ENCODE measurements around the gene EBF3. TPM values are rescaled to one million over a fixed set of nuclear protein-coding genes. Genes with fewer than 3 reads are reported as not detected.

EBF3 gene
- total RNA-seq, 1 experiment from 2014 or later: not detected

- ChIA-PET CTCF (no interaction called here), POLR2A (ENCODE audit: unreplicated experiment) (no interaction called here)
- Histone ChIP-seq H3K79me2 (ENCODE audit: low read depth) (no peaks in the 10 kb centered on the region), H3K4me1 (replicated peaks; ENCODE audit: insufficient read depth) (no peaks in the 10 kb centered on the region), H4K20me1 (ENCODE audit: insufficient read depth) (no peaks in the 10 kb centered on the region), H3K36me3 (ENCODE audit: low read depth) (no peaks in the 10 kb centered on the region), H3K4me2 (no peak overlapping the region), H3F3A (ENCODE audit: insufficient read depth, low read depth) (no peaks in the 10 kb centered on the region), H2AFZ (no peak overlapping the region), H3K27ac (no peak overlapping the region), H3K27me3 (ENCODE audit: insufficient read depth, low read depth) (peaks cover 46% of the 10 kb centered on the region), H3K9me3 (ENCODE audit: insufficient read depth, low read depth) (no peaks in the 10 kb centered on the region), H3K9me2 (ENCODE audit: insufficient read depth) (no peaks in the 10 kb centered on the region), H3K4me3 (no peak overlapping the region)
- intact Hi-C loops (cut with micrococcal nuclease; ENCODE audit: unreplicated experiment): no loop called here
- DNase-seq: no peak
- BruUV-seq (replicated peaks): no TSS peak
- TF ChIP-seq EZH2 (IDR thresholded peaks at IDR 0.05; ENCODE audit: low read depth): no peak
- no peak for TF ChIP-seq CTCF (conservative IDR thresholded peaks at IDR 0.05)
These were observed 18.5 kb downstream of the EBF3 start for GRCh38 chr10:129945526-129945925.

GRCh38 chr10:129945064-129945463 lies 19.0 kb downstream of the EBF3 start:
- Histone ChIP-seq H4K20me1 (ENCODE audit: insufficient read depth) (no peaks in the 10 kb centered on the region), H3K4me2 (no peak overlapping the region), H2AFZ (no peak overlapping the region), H3F3A (ENCODE audit: insufficient read depth, low read depth) (no peaks in the 10 kb centered on the region), H3K27me3 (ENCODE audit: insufficient read depth, low read depth) (peaks cover 50% of the 10 kb centered on the region), H3K4me3 (no peak overlapping the region), H3K27ac (no peak overlapping the region), H3K79me2 (ENCODE audit: low read depth) (no peaks in the 10 kb centered on the region), H3K9me2 (ENCODE audit: insufficient read depth) (no peaks in the 10 kb centered on the region), H3K36me3 (ENCODE audit: low read depth) (no peaks in the 10 kb centered on the region), H3K4me1 (replicated peaks; ENCODE audit: insufficient read depth) (no peaks in the 10 kb centered on the region), H3K9me3 (ENCODE audit: insufficient read depth, low read depth) (no peaks in the 10 kb centered on the region)
- BruUV-seq (replicated peaks): no TSS peak
- ChIA-PET CTCF (no interaction called here), POLR2A (ENCODE audit: unreplicated experiment) (no interaction called here)
- DNase-seq: no peak
- no peak for TF ChIP-seq CTCF (conservative IDR thresholded peaks at IDR 0.05)
- no peak for TF ChIP-seq EZH2 (IDR thresholded peaks at IDR 0.05; ENCODE audit: low read depth)
- intact Hi-C loops (cut with micrococcal nuclease; ENCODE audit: unreplicated experiment): no loop called here

GRCh38 chr10:129944456-129944855 lies 19.6 kb downstream of the EBF3 start:
- Histone ChIP-seq H3K4me2 (no peak overlapping the region), H3K9me2 (ENCODE audit: insufficient read depth) (no peaks in the 10 kb centered on the region), H3K79me2 (ENCODE audit: low read depth) (no peaks in the 10 kb centered on the region), H3K36me3 (ENCODE audit: low read depth) (no peaks in the 10 kb centered on the region), H3K27ac (no peak overlapping the region), H3K27me3 (ENCODE audit: insufficient read depth, low read depth) (peaks cover 56% of the 10 kb centered on the region), H3K4me1 (replicated peaks; ENCODE audit: insufficient read depth) (no peaks in the 10 kb centered on the region), H3K4me3 (no peak overlapping the region), H3K9me3 (ENCODE audit: insufficient read depth, low read depth) (no peaks in the 10 kb centered on the region), H4K20me1 (ENCODE audit: insufficient read depth) (no peaks in the 10 kb centered on the region), H2AFZ (no peak overlapping the region), H3F3A (ENCODE audit: insufficient read depth, low read depth) (no peaks in the 10 kb centered on the region)
- POLR2A ChIA-PET (ENCODE audit: unreplicated experiment): no interaction called here
- intact Hi-C loops (cut with micrococcal nuclease; ENCODE audit: unreplicated experiment): no loop called here
- BruUV-seq (replicated peaks): no TSS peak
- no peak for DNase-seq
- TF ChIP-seq EZH2 (IDR thresholded peaks at IDR 0.05; ENCODE audit: low read depth) (no peak), CTCF (conservative IDR thresholded peaks at IDR 0.05) (no peak)
- CTCF ChIA-PET: no interaction called here

Data from PC-9 (cell line).